Prostate gland (tissue), 2 donors: ENCODE results near the gene AP4S1. TPM values are rescaled to one million over a fixed set of nuclear protein-coding genes. Genes with fewer than 3 reads are reported as not detected.
"Not testable (repeated sequence)": the region's sequence is repeated elsewhere in the genome, so short reads cannot be mapped to it uniquely, and the experiment has no call there.

Experiments
- DNase-seq: peaks from one replicate; pipeline ENCODE4 v3.0.0-alpha.2; 2019; ENCODE audit warnings: low spot score
- H3K27ac ChIP-seq, 2 donors: fragments of 200-600 bp; sonication (generic); 2 replicates each; pipeline ENCODE4 v1.5.1; 2017 to 2019
- H3K27me3 ChIP-seq: fragments of 200-600 bp; sonication (generic); replicated peaks from 2 replicates; pipeline ENCODE4 v1.5.1; 2019; ENCODE audit not compliant: insufficient read depth
- H3K36me3 ChIP-seq, 2 donors: fragments of 200-600 bp; sonication (generic); 1 replicate in 1 of 2; 2 replicates in 1 of 2; pipeline versions ENCODE4 v1.5.1 to v1.8.1; 2017 to 2019
- H3K4me1 ChIP-seq: fragments of 200-600 bp; sonication (generic); replicated peaks from 2 replicates; pipeline ENCODE4 v1.5.1; 2019
- H3K4me3 ChIP-seq, 2 donors: fragments of 200-600 bp; sonication (generic); 2 replicates each; pipeline ENCODE4 v1.5.1; 2017 to 2019
- H3K9me3 ChIP-seq: fragments of 200-600 bp; sonication (generic); 2 replicates; pipeline ENCODE4 v1.5.1; 2017
- CTCF ChIP-seq, 4 experiments: fragments of 200-600 bp in 2 of 4; fragments of 450-650 bp in 2 of 4; sonication (generic) in 2 of 4; IDR thresholded peaks; 1 replicate in 3 of 4; 2 replicates in 1 of 4; pipeline ENCODE4 v1.5.1; 2016 to 2019; ENCODE audit warnings: antibody characterized with exemption in 4 of 4, mild to moderate bottlenecking in 2 of 4, moderate library complexity in 2 of 4
- POLR2A ChIP-seq: fragments of 450-650 bp; IDR thresholded peaks from one replicate; pipeline ENCODE4 v1.6.1; 2016; ENCODE audit warnings: antibody characterized with exemption, mild to moderate bottlenecking
- POLR2AphosphoS5 ChIP-seq: sonication (generic); formaldehyde crosslinking; IDR thresholded peaks from one replicate; pipeline ENCODE4 v1.6.1; 2017; ENCODE audit warnings: antibody characterized with exemption
- WGBS: methylation state at CpG from one replicate; pipeline ENCODE4 v1.1.5; 2018; 5-methylcytosine and 5-hydroxymethylcytosine counted together
- intact Hi-C: fragments of 100-400 bp; cut with DNase I; formaldehyde crosslinking; loops from one replicate; pipeline ENCODE4 v1.14.2; 2022
- total RNA-seq, 2 donors: library from RNA; depleted of rRNA; stranded (reverse); fragments of >200 nt; gene quantifications; one replicate each; pipeline ENCODE4 v1.1.0, GENCODE V29; 2016

AP4S1 gene
- total RNA-seq, 2 donors from 2014 or later, result 6.1 to 9.8 TPM

- 95% methylated on average over 10 of the region's 10 CpGs for WGBS
- Histone ChIP-seq H3K4me3 (no peak overlapping the region), H3K27ac (no peak overlapping the region), H3K27me3 (no peaks in the 10 kb centered on the region), H3K9me3 (no peaks in the 10 kb centered on the region), H3K4me1 (no peaks in the 10 kb centered on the region), H3K36me3 (no peaks in the 10 kb centered on the region)
- intact Hi-C loops, result no loop called here
- DNase-seq, result no peak
- TF ChIP-seq POLR2AphosphoS5 (no peak), CTCF (IDR thresholded peaks at IDR 0.05) (no peak), POLR2A (no peak)
These were observed 22.1 kb downstream of the AP4S1 start for GRCh38 chr14:31047503-31047902.

GRCh38 chr14:31051023-31051422, 25.6 kb downstream of the AP4S1 start:
- TF ChIP-seq POLR2A, result no peak
- TF ChIP-seq POLR2AphosphoS5, result no peak
- no peak for TF ChIP-seq CTCF (IDR thresholded peaks at IDR 0.05)
- intact Hi-C loops, result no loop called here

GRCh38 chr14:31051511-31051910, 26.1 kb downstream of the AP4S1 start:
- Histone ChIP-seq H3K4me1 (no peaks in the 10 kb centered on the region), H3K36me3 (no peaks in the 10 kb centered on the region), H3K27ac (no peak overlapping the region), H3K27me3 (no peaks in the 10 kb centered on the region), H3K4me3 (no peak overlapping the region), H3K9me3 (no peaks in the 10 kb centered on the region)
- no peak for DNase-seq
- intact Hi-C loops, result no loop called here
- TF ChIP-seq POLR2A, result no peak
- WGBS, result 65% methylated on average over 4 of the region's 4 CpGs

More at GRCh38 chr14:31051023-31051422, 25.6 kb downstream of the AP4S1 start:
- Histone ChIP-seq H3K27ac (no peak overlapping the region), H3K4me1 (no peaks in the 10 kb centered on the region), H3K4me3 (no peak overlapping the region), H3K9me3 (no peaks in the 10 kb centered on the region), H3K27me3 (no peaks in the 10 kb centered on the region), H3K36me3 (no peaks in the 10 kb centered on the region)
- no peak for DNase-seq
- WGBS, result 89% methylated on average over 7 of the region's 7 CpGs

GRCh38 chr14:31052905-31053586, 27.6 kb downstream of the AP4S1 start:
- DNase-seq, H3K36me3 ChIP-seq: not testable (repeated sequence)
- 76% methylated on average over 9 of the region's 9 CpGs for WGBS

GRCh38 chr14:31057035-31057434, 31.6 kb downstream of the AP4S1 start:
- intact Hi-C loops, result no loop called here
- Histone ChIP-seq H3K4me3 (no peak overlapping the region), H3K27me3 (no peaks in the 10 kb centered on the region), H3K9me3 (no peaks in the 10 kb centered on the region), H3K4me1 (no peaks in the 10 kb centered on the region), H3K27ac (no peak overlapping the region), H3K36me3 (no peaks in the 10 kb centered on the region)
- no peak for TF ChIP-seq CTCF (IDR thresholded peaks at IDR 0.05)
- TF ChIP-seq POLR2AphosphoS5, result no peak
- TF ChIP-seq POLR2A, result no peak
- 100% methylated on average over 1 of the region's 1 CpG for WGBS
- no peak for DNase-seq

More at GRCh38 chr14:31052905-31053586, 27.6 kb downstream of the AP4S1 start:
- H3K27ac ChIP-seq, H3K27me3 ChIP-seq, intact Hi-C loops, H3K4me1 ChIP-seq, H3K4me3 ChIP-seq, H3K9me3 ChIP-seq: not testable (repeated sequence)

GRCh38 chr14:31057701-31058364, 32.4 kb downstream of the AP4S1 start:
- H3K36me3 ChIP-seq, result no peaks in the 10 kb centered on the region
- intact Hi-C loops, result no loop called here
- H3K27me3 ChIP-seq, result no peaks in the 10 kb centered on the region
- H3K4me3 ChIP-seq, result no peak overlapping the region
- no peak for TF ChIP-seq POLR2AphosphoS5
- H3K4me1 ChIP-seq, result no peaks in the 10 kb centered on the region
- DNase-seq, result no peak
- no peaks in the 10 kb centered on the region for H3K9me3 ChIP-seq
- 96% methylated on average over 12 of the region's 12 CpGs for WGBS
- H3K27ac ChIP-seq, result no peak overlapping the region
